K562 (cell line): ENCODE results near the gene NIN. TPM values are rescaled to one million over a fixed set of nuclear protein-coding genes. Genes with fewer than 3 reads are reported as not detected.

Experiments used
- ATAC-seq: fragments of 200-7000 bp; cut with Tn5 transposase; 3 replicates; pipeline ENCODE4 v1.9.1; 2020; ENCODE audit warnings: moderate library complexity
- BruUV-seq: library from RNA; stranded (reverse); fragments of 400-500 nt; replicated peaks from 2 replicates; lab custom pipeline; 2021; lab: Mats Ljungman, UMichigan
- CTCF ChIA-PET: fragments of 300-600 bp; formaldehyde crosslinking; extraction: SDS; loops from one replicate; lab custom pipeline; 2021; ENCODE audit warnings: low intra/inter-chr PET ratio; lab: Yijun Ruan, JAX
- POLR2A ChIA-PET: fragments of 300-600, 350-650 bp; sonication (Branson Sonifier 250); formaldehyde crosslinking; extraction: SDS; loops from one replicate; lab custom pipeline; 2021; ENCODE audit warnings: antibody characterized with exemption, inconsistent platforms; lab: Yijun Ruan, JAX
- DNase-seq, 4 experiments: peaks; one replicate each; pipeline versions ENCODE4 v3.0.0 to v3.0.0-alpha.2; 2011 to 2018; ENCODE audit warnings: low spot score in 3 of 4, mixed read lengths in 3 of 4; ENCODE audit errors: extremely low read depth in 1 of 4
- FAIRE-seq: peaks from 2 replicates; lab custom pipeline; 2011; peaks lifted over from hg19 to GRCh38; lab: Jason Lieb, UNC
- H2AFZ ChIP-seq: 2 replicates; pipeline ENCODE4 v1.6.0; 2011; ENCODE audit warnings: low read depth, low read length, control low read depth, inconsistent platforms
- H3K27ac ChIP-seq: fragments of 200-600 bp; 3 replicates; pipeline ENCODE4 v1.8.0; 2011; ENCODE audit warnings: low read depth, mild to moderate bottlenecking, control low read depth, inconsistent platforms, low read length, moderate library complexity, mixed read lengths; ENCODE audit errors: extremely low read depth
- H3K27me3 ChIP-seq, 2 experiments: fragments of 300-600 bp in 1 of 2; 2 replicates in 1 of 2; 3 replicates in 1 of 2; pipeline versions ENCODE4 v1.6.0 to v1.8.0; 2011; ENCODE audit warnings: inconsistent platforms in 2 of 2, low read length in 2 of 2, mild to moderate bottlenecking in 1 of 2, mixed read lengths in 1 of 2, moderate library complexity in 1 of 2; ENCODE audit not compliant: control insufficient read depth in 2 of 2, insufficient read depth in 2 of 2
- H3K36me3 ChIP-seq: fragments of 300-600 bp; 3 replicates; pipeline ENCODE4 v1.8.0; 2011; ENCODE audit warnings: mild to moderate bottlenecking, low read length, inconsistent platforms; ENCODE audit not compliant: control insufficient read depth, insufficient read depth
- H3K4me1 ChIP-seq, 2 experiments: fragments of 200-600 bp in 1 of 2; replicated peaks in 1 of 2; 2 replicates in 1 of 2; 3 replicates in 1 of 2; pipeline versions ENCODE4 v1.5.1 to v1.8.0; 2011; ENCODE audit warnings: inconsistent platforms in 2 of 2, low read length in 2 of 2, mild to moderate bottlenecking in 1 of 2, mixed read lengths in 1 of 2, moderate library complexity in 1 of 2; ENCODE audit not compliant: control insufficient read depth in 2 of 2, insufficient read depth in 2 of 2
- H3K4me2 ChIP-seq: 2 replicates; pipeline ENCODE4 v1.6.1; 2011; ENCODE audit warnings: low read length, control low read depth, inconsistent platforms, mixed read lengths; ENCODE audit not compliant: insufficient read depth
- H3K4me3 ChIP-seq: fragments of 200-600 bp; sonication (generic), shearing (Covaris generic); 2 replicates; pipeline ENCODE4 v1.5.1; 2016; ENCODE audit warnings: control low read depth, inconsistent platforms
- H3K79me2 ChIP-seq: fragments of 200-600 bp; 3 replicates; pipeline ENCODE4 v1.8.0; 2011; ENCODE audit warnings: low read length, inconsistent platforms; ENCODE audit not compliant: control insufficient read depth, insufficient read depth
- H3K9ac ChIP-seq, 2 experiments: 2 replicates each; pipeline versions ENCODE4 v1.6.0 to v1.6.1; 2011; ENCODE audit warnings: low read depth in 2 of 2, low read length in 2 of 2, control low read depth in 1 of 2, inconsistent platforms in 1 of 2, mild to moderate bottlenecking in 1 of 2, mixed read lengths in 1 of 2; ENCODE audit not compliant: insufficient read depth in 1 of 2
- H3K9me1 ChIP-seq: one replicate; pipeline ENCODE4 v1.6.0; 2011; ENCODE audit warnings: inconsistent platforms, mild to moderate bottlenecking, low read length, moderate library complexity; ENCODE audit not compliant: control insufficient read depth, insufficient read depth
- H3K9me3 ChIP-seq: replicated peaks from 2 replicates; pipeline ENCODE4 v1.5.1; 2011; ENCODE audit warnings: low read depth, low read length, inconsistent platforms; ENCODE audit not compliant: control insufficient read depth, insufficient read depth
- H4K20me1 ChIP-seq: replicated peaks from 2 replicates; pipeline ENCODE4 v1.6.1; 2011; ENCODE audit warnings: low read length, inconsistent platforms, mixed read lengths; ENCODE audit not compliant: control insufficient read depth, insufficient read depth
- BDP1 ChIP-seq: IDR thresholded peaks from 3 replicates; pipeline ENCODE4 v1.6.1; 2011; ENCODE audit not compliant: insufficient read length, insufficient read depth
- FOXA3 ChIP-seq, 2 experiments: fragments of 450-650 bp in 1 of 2; sonication (generic) in 1 of 2; formaldehyde crosslinking; IDR thresholded peaks in 1 of 2; conservative IDR thresholded peaks in 1 of 2; 2 replicates each; pipeline versions ENCODE4 v1.4.0 to v1.8.0; 2020 to 2022; ENCODE audit warnings: mild to moderate bottlenecking in 2 of 2, missing genetic modification reagents in 1 of 2
- WGBS: fragments of 100-300 bp; shearing (Covaris generic); methylation state at CpG from one replicate; pipeline ENCODE4 v1.1.6; 2016; ENCODE audit warnings: low coverage, mixed read lengths; ENCODE audit not compliant: insufficient coverage; ENCODE audit errors: missing lambda C conversion rate; 5-methylcytosine and 5-hydroxymethylcytosine counted together
- in situ Hi-C: fragments of 300-500 bp; cut with MboI; formaldehyde crosslinking; loops from 4 replicates; pipeline ENCODE4 v1.15.0; 2018; ENCODE audit warnings: inconsistent platforms, mixed read lengths
- intact Hi-C: fragments of 100-400 bp; cut with micrococcal nuclease; formaldehyde crosslinking; loops from 2 replicates; pipeline ENCODE4 v1.14.2; 2022
- polyA plus RNA-seq, 8 experiments: library from polyadenylated mRNA; depleted of rRNA in 4 of 8; stranded (reverse) in 5 of 8; unstranded in 3 of 8; fragments of >200 nt; fragmentation: Nextera tagmentation in 2 of 8; fragmentation: Illumina TruSeq in 1 of 8; extraction: Ambion mirVana in 2 of 8; extraction: Trizol in 1 of 8; gene quantifications; 2 replicates each; pipeline versions ENCODE4 v1.2.1 to v1.2.3, GENCODE V29; 2011 to 2014; ENCODE audit warnings: inconsistent platforms in 1 of 8, missing spikeins in 1 of 8
- total RNA-seq, 7 experiments: library from RNA; depleted of rRNA in 6 of 7; stranded (reverse); fragments of >200 nt in 6 of 7; fragmentation: Illumina TruSeq in 2 of 7; extraction: Trizol in 2 of 7; gene quantifications; 2 replicates each; pipeline versions ENCODE4 v1.2.1 to v1.2.3, GENCODE V29; 2011 to 2021; ENCODE audit warnings: low replicate concordance in 1 of 7
- TF ChIP-seq, protein P1 (sequence below), 3 experiments: IDR thresholded peaks in 2 of 3; conservative IDR thresholded peaks in 1 of 3; 2 replicates each; pipeline ENCODE4 v1.5.1; 2011 to 2012; ENCODE audit warnings: low read length in 3 of 3, mild to moderate bottlenecking in 3 of 3, control low read depth in 2 of 3, improper control_type of control experiment in 1 of 3, inconsistent platforms in 1 of 3, low read depth in 1 of 3, mixed read lengths in 1 of 3, moderate library complexity in 1 of 3; ENCODE audit not compliant: insufficient read depth in 2 of 3
- TF ChIP-seq, protein P2 (sequence below): fragments of 450-650 bp; IDR thresholded peaks from 2 replicates; pipeline ENCODE4 v1.6.1; 2018; ENCODE audit not compliant: partially characterized antibody

Gene NIN
- total and polyA plus RNA-seq, 9 of the 15 experiments (the other 6 are each of a cell fraction or from before 2014, with no cell fraction given): 0.84 to 8.4 (median 5.0) TPM

DNA sequence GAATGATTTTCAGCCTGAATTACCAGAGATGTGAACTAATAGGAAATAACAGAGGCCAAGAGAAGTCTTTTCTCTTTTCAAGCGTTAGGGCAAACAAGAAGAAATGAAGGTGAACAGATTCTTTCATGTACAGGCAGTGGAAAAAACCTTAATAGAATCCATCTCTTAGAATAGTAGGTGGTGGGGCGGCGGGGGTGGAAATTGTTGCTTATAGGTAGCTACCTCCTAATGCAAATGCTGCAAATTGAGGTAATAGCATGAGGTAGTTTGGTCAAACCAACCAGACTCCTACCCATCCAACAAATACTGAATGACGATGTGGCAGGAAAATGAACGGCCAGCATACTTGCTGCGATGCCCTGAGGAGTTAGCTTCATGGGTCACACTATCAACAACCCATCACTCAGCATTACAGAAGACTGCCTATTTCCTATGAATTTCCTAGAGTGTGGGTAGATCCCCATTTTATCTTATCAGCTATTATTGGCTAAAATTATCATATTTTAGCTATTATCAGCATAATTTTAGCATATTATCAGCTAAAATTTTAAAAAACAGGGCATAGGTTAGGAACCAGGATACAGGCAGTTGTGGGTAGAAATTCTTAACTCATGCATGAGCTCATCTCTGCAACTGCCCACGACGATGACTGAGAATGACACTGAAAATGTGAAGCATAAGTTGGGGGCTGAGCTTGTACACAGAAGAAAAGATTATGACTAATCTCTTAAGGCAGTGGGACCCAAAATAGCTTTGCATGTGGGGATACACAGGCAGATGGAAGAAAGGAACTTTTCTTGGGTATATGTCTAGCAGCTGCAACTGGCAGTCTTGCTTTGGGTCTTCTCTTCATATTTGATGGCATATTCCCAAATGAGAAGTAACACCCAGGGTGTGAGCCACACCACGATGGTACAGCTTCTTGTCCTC, 68.7 kb downstream of the NIN start:
- Histone ChIP-seq H3K4me3 (no peak overlapping the region), H3K36me3 (no peaks in the 10 kb centered on the region), H3K79me2 (no peaks in the 10 kb centered on the region), H2AFZ (no peak overlapping the region), H3K4me1 (no peaks in the 10 kb centered on the region), H4K20me1 (no peaks in the 10 kb centered on the region), H3K9me3 (no peaks in the 10 kb centered on the region), H3K9ac (no peak overlapping the region), H3K27ac (no peak overlapping the region; the same call in 2 of the 3 replicates), H3K27me3 (no peaks in the 10 kb centered on the region), H3K4me2 (no peak overlapping the region), H3K9me1 (no peaks in the 10 kb centered on the region)
- CTCF ChIA-PET: no interaction called here
- TF ChIP-seq, protein P1, sequence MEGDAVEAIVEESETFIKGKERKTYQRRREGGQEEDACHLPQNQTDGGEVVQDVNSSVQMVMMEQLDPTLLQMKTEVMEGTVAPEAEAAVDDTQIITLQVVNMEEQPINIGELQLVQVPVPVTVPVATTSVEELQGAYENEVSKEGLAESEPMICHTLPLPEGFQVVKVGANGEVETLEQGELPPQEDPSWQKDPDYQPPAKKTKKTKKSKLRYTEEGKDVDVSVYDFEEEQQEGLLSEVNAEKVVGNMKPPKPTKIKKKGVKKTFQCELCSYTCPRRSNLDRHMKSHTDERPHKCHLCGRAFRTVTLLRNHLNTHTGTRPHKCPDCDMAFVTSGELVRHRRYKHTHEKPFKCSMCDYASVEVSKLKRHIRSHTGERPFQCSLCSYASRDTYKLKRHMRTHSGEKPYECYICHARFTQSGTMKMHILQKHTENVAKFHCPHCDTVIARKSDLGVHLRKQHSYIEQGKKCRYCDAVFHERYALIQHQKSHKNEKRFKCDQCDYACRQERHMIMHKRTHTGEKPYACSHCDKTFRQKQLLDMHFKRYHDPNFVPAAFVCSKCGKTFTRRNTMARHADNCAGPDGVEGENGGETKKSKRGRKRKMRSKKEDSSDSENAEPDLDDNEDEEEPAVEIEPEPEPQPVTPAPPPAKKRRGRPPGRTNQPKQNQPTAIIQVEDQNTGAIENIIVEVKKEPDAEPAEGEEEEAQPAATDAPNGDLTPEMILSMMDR (IDR thresholded peaks at IDR 0.05 in 2 of 3, conservative IDR thresholded peaks at IDR 0.05 in 1 of 3; ENCODE audit: insufficient read depth in 2 of 3, low read depth in 1 of 3, low read length in 3 of 3): no peak
- TF ChIP-seq, protein P2, sequence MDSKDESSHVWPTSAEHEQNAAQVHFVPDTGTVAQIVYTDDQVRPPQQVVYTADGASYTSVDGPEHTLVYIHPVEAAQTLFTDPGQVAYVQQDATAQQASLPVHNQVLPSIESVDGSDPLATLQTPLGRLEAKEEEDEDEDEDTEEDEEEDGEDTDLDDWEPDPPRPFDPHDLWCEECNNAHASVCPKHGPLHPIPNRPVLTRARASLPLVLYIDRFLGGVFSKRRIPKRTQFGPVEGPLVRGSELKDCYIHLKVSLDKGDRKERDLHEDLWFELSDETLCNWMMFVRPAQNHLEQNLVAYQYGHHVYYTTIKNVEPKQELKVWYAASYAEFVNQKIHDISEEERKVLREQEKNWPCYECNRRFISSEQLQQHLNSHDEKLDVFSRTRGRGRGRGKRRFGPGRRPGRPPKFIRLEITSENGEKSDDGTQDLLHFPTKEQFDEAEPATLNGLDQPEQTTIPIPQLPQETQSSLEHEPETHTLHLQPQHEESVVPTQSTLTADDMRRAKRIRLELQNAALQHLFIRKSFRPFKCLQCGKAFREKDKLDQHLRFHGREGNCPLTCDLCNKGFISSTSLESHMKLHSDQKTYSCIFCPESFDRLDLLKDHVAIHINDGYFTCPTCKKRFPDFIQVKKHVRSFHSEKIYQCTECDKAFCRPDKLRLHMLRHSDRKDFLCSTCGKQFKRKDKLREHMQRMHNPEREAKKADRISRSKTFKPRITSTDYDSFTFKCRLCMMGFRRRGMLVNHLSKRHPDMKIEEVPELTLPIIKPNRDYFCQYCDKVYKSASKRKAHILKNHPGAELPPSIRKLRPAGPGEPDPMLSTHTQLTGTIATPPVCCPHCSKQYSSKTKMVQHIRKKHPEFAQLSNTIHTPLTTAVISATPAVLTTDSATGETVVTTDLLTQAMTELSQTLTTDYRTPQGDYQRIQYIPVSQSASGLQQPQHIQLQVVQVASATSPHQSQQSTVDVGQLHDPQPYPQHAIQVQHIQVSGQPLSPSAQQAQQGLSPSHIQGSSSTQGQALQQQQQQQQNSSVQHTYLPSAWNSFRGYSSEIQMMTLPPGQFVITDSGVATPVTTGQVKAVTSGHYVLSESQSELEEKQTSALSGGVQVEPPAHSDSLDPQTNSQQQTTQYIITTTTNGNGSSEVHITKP: peak; percentile 78
- TF ChIP-seq BDP1 (no peak), FOXA3 (CRISPR knock-in tag; conservative IDR thresholded peaks at IDR 0.05 in 1 of 2, IDR thresholded peaks at IDR 0.05 in 1 of 2) (no peak)
- DNase-seq: peak in 1 of 4 experiments; percentile 6
- POLR2A ChIA-PET: interaction anchor here (0.6 to 0.9 kb wide), 3 partner anchors 9 to 100 kb away, joined by 3 to 6 read pairs (median 5); no protein-coding TSS in a partner anchor
- in situ Hi-C loops: no loop called here
- no TSS peak for BruUV-seq
- intact Hi-C loops: no loop called here
- ATAC-seq: no peak
- 68% methylated on average over 8 of the region's 9 CpGs for WGBS
- no peak for FAIRE-seq
